WTC11 (cell line): ENCODE measurements around the gene LHFPL4. TPM values are rescaled to one million over a fixed set of nuclear protein-coding genes. Genes with fewer than 3 reads are reported as not detected.

ENCODE experiments used
- ATAC-seq: fragments of 200-7000 bp; cut with Tn5 transposase; 2 replicates; pipeline ENCODE4 v1.10.0; 2021; ENCODE audit warnings: mild to moderate bottlenecking, moderate library complexity
- CTCF ChIA-PET: fragments of 300-600 bp; sonication (Branson Sonifier 250); formaldehyde crosslinking; loops from one replicate; lab custom pipeline; 2021; ENCODE audit warnings: antibody characterized with exemption; lab: Charles Lee
- POLR2A ChIA-PET: fragments of 350-600 bp; sonication (Branson Sonifier 250); formaldehyde crosslinking; loops from one replicate; lab custom pipeline; 2021; ENCODE audit warnings: antibody characterized with exemption; lab: Charles Lee
- DNase-seq: peaks from one replicate; pipeline ENCODE4 v3.0.0; 2021; ENCODE audit warnings: low spot score
- H3K27ac Mint-ChIP-seq: 2 replicates; pipeline ENCODE4 v1.8.0; 2021; ENCODE audit warnings: mixed read lengths
- H3K27me3 Mint-ChIP-seq: 2 replicates; pipeline ENCODE4 v1.8.0; 2021; ENCODE audit warnings: low read depth, mild to moderate bottlenecking, moderate library complexity, mixed read lengths
- H3K36me3 Mint-ChIP-seq: 2 replicates; pipeline ENCODE4 v1.8.0; 2021; ENCODE audit warnings: mixed read lengths
- H3K4me1 Mint-ChIP-seq: 2 replicates; pipeline ENCODE4 v1.8.0; 2022; ENCODE audit warnings: mixed read lengths
- H3K4me3 Mint-ChIP-seq: 2 replicates; pipeline ENCODE4 v1.8.0; 2021; ENCODE audit warnings: mild to moderate bottlenecking, moderate library complexity, mixed read lengths
- H3K9me3 Mint-ChIP-seq: 2 replicates; pipeline ENCODE4 v1.8.0; 2021; ENCODE audit warnings: mixed read lengths
- AR ChIP-seq: fragments of 250-450 bp; sonication (Bioruptor Pico); IDR thresholded peaks from 2 replicates; pipeline ENCODE4 v1.9.0; 2021; ENCODE audit warnings: mild to moderate bottlenecking
- ATF1 ChIP-seq: sonication (generic); formaldehyde crosslinking; IDR thresholded peaks from 2 replicates; pipeline ENCODE4 v1.8.1; 2023; ENCODE audit warnings: mild to moderate bottlenecking, moderate library complexity, missing genetic modification reagents
- ATF3 ChIP-seq: sonication (generic); formaldehyde crosslinking; conservative IDR thresholded peaks from 2 replicates; pipeline ENCODE4 v1.8.1; 2022; ENCODE audit warnings: mild to moderate bottlenecking, missing genetic modification reagents
- ATF6 ChIP-seq: sonication (generic); formaldehyde crosslinking; IDR thresholded peaks from 2 replicates; pipeline ENCODE4 v1.8.1; 2023; ENCODE audit warnings: mild to moderate bottlenecking, missing genetic modification reagents
- CREB1 ChIP-seq: sonication (generic); formaldehyde crosslinking; IDR thresholded peaks from 2 replicates; pipeline ENCODE4 v1.8.0; 2023; ENCODE audit warnings: mild to moderate bottlenecking, missing genetic modification reagents
- E2F5 ChIP-seq: sonication (generic); formaldehyde crosslinking; IDR thresholded peaks from 2 replicates; pipeline ENCODE4 v1.8.1; 2022; ENCODE audit warnings: mild to moderate bottlenecking, moderate library complexity, missing genetic modification reagents
- ELF4 ChIP-seq: sonication (generic); formaldehyde crosslinking; IDR thresholded peaks from 2 replicates; pipeline ENCODE4 v1.8.1; 2022; ENCODE audit warnings: low read depth, mild to moderate bottlenecking, moderate library complexity, missing genetic modification reagents
- FOXK1 ChIP-seq: sonication (generic); formaldehyde crosslinking; IDR thresholded peaks from 2 replicates; pipeline ENCODE4 v1.8.0; 2022; ENCODE audit warnings: mild to moderate bottlenecking, moderate library complexity, missing genetic modification reagents
- GRHL2 ChIP-seq: fragments of 250-450 bp; sonication (Bioruptor Pico); IDR thresholded peaks from 2 replicates; pipeline ENCODE4 v1.8.0; 2022; ENCODE audit warnings: mild to moderate bottlenecking, moderate library complexity; ENCODE audit not compliant: insufficient replicate concordance, severe bottlenecking
- NFATC4 ChIP-seq: fragments of 250-450 bp; sonication (Bioruptor Pico); IDR thresholded peaks from 2 replicates; pipeline ENCODE4 v1.9.0; 2021; ENCODE audit warnings: mild to moderate bottlenecking
- NFYB ChIP-seq: sonication (generic); formaldehyde crosslinking; conservative IDR thresholded peaks from 2 replicates; pipeline ENCODE4 v1.8.0; 2022; ENCODE audit warnings: low read depth, missing genetic modification reagents
- NR2C2 ChIP-seq: sonication (generic); formaldehyde crosslinking; IDR thresholded peaks from 2 replicates; pipeline ENCODE4 v1.8.0; 2022; ENCODE audit warnings: mild to moderate bottlenecking, missing genetic modification reagents
- OVOL2 ChIP-seq: fragments of 250-450 bp; sonication (Bioruptor Pico); IDR thresholded peaks from 2 replicates; pipeline ENCODE4 v1.9.0; 2021; ENCODE audit warnings: mild to moderate bottlenecking, borderline replicate concordance
- RORB ChIP-seq: fragments of 250-450 bp; sonication (Bioruptor Pico); IDR thresholded peaks from 2 replicates; pipeline ENCODE4 v1.9.0; 2021; ENCODE audit warnings: mild to moderate bottlenecking
- SMAD4 ChIP-seq: sonication (generic); formaldehyde crosslinking; IDR thresholded peaks from 2 replicates; pipeline ENCODE4 v1.8.0; 2022; ENCODE audit warnings: mild to moderate bottlenecking, missing genetic modification reagents
- ZBTB43 ChIP-seq: sonication (generic); formaldehyde crosslinking; IDR thresholded peaks from 2 replicates; pipeline ENCODE4 v1.8.1; 2023; ENCODE audit warnings: mild to moderate bottlenecking, missing genetic modification reagents
- ZNF138 ChIP-seq: sonication (generic); formaldehyde crosslinking; conservative IDR thresholded peaks from 2 replicates; pipeline ENCODE4 v1.8.1; 2022; ENCODE audit warnings: mild to moderate bottlenecking, moderate library complexity, missing genetic modification reagents
- ZNF232 ChIP-seq: sonication (generic); formaldehyde crosslinking; IDR thresholded peaks from 2 replicates; pipeline ENCODE4 v1.8.0; 2022; ENCODE audit warnings: mild to moderate bottlenecking, missing genetic modification reagents
- ZNF512 ChIP-seq: sonication (generic); formaldehyde crosslinking; IDR thresholded peaks from 2 replicates; pipeline ENCODE4 v1.8.1; 2022; ENCODE audit warnings: missing genetic modification reagents, borderline replicate concordance
- ZSCAN18 ChIP-seq: fragments of 250-450 bp; sonication (Bioruptor Pico); IDR thresholded peaks from 2 replicates; pipeline ENCODE4 v2.1.2; 2022; ENCODE audit warnings: mild to moderate bottlenecking, moderate library complexity
- total RNA-seq: library from RNA; stranded (reverse); gene quantifications from 3 replicates; pipeline ENCODE4 v1.2.3, GENCODE V29; 2021

LHFPL4 gene
- total RNA-seq, 1 experiment from 2014 or later, result 24.4 TPM

- ATAC-seq (no peak; the same call in 1 of the 2 replicates), DNase-seq (no peak)
- ChIA-PET POLR2A (no interaction called here), CTCF (interaction anchor here (2.5 kb wide), 1 partner anchor 219 kb away, joined by 7 read pairs; no protein-coding TSS in a partner anchor)
- Mint-ChIP-seq H3K27ac (no peak overlapping the region), H3K4me3 (no peak overlapping the region; the same call in 1 of the 2 replicates), H3K36me3 (0 out of 2 replicates have a peak, but pooled peaks cover 2% of the 10 kb centered on the region), H3K27me3 (peaks cover 63% of the 10 kb centered on the region), H3K9me3 (no peaks in the 10 kb centered on the region), H3K4me1 (peaks cover 2% of the 10 kb centered on the region; the same call in 1 of the 2 replicates)
- TF ChIP-seq CREB1 (no peak), NR2C2 (no peak), E2F5 (CRISPR knock-in tag) (no peak), AR (CRISPR knock-in tag) (no peak), SMAD4 (CRISPR knock-in tag) (no peak), NFYB (no peak), FOXK1 (CRISPR knock-in tag) (no peak), ZNF512 (no peak), ATF3 (no peak), ZSCAN18 (CRISPR knock-in tag) (no peak), OVOL2 (CRISPR knock-in tag) (no peak), GRHL2 (CRISPR knock-in tag) (no peak), ATF1 (CRISPR knock-in tag) (no peak), ATF6 (CRISPR knock-in tag) (no peak), ZNF138 (CRISPR knock-in tag) (no peak), NFATC4 (no peak), RORB (CRISPR knock-in tag) (no peak), ZNF232 (CRISPR knock-in tag) (no peak), ELF4 (CRISPR knock-in tag) (no peak), ZBTB43 (CRISPR knock-in tag) (no peak)
These were observed 45.7 kb downstream of the LHFPL4 start for GRCh38 chr3:9507586-9508578.
